GM08714 (cell line): Measurements from ENCODE around the gene NGEF.

Experiments
- H3K4me3 ChIP-seq: fragments of 200-500 bp; sonication (Bioruptor generic); 2 replicates; pipeline ENCODE4 v1.5.1; 2014; ENCODE audit warnings: mild to moderate bottlenecking, low read length, inconsistent platforms
- ZNF274 ChIP-seq: IDR thresholded peaks from 2 replicates; pipeline ENCODE4 v1.6.1; 2012; ENCODE audit warnings: mild to moderate bottlenecking, low read depth, low read length

Gene NGEF

GRCh38 chr2:232982926-232983668 lies 30.0 kb downstream of the NGEF start:
- H3K4me3 ChIP-seq, result no peak overlapping the region
- TF ChIP-seq ZNF274, result no peak

GRCh38 chr2:232981767-232982360 lies 31.2 kb downstream of the NGEF start:
- no peak for TF ChIP-seq ZNF274
- H3K4me3 ChIP-seq, result no peak overlapping the region

GRCh38 chr2:232981356-232981755 lies 31.7 kb downstream of the NGEF start:
- H3K4me3 ChIP-seq, result no peak overlapping the region
- TF ChIP-seq ZNF274, result no peak

GRCh38 chr2:232980683-232981082 lies 32.4 kb downstream of the NGEF start:
- H3K4me3 ChIP-seq, result no peak overlapping the region
- TF ChIP-seq ZNF274, result no peak

GRCh38 chr2:232979871-232980461 lies 33.1 kb downstream of the NGEF start:
- no peak for TF ChIP-seq ZNF274
- H3K4me3 ChIP-seq, result no peak overlapping the region

- no peak overlapping the region for H3K4me3 ChIP-seq
- no peak for TF ChIP-seq ZNF274
Measured at GRCh38 chr2:232977438-232977971, 35.6 kb downstream of the NGEF start.

GRCh38 chr2:232976666-232977437 lies 36.2 kb downstream of the NGEF start:
- no peak for TF ChIP-seq ZNF274
- no peak overlapping the region for H3K4me3 ChIP-seq

- no peak for TF ChIP-seq ZNF274
- no peak overlapping the region for H3K4me3 ChIP-seq
Measured at GRCh38 chr2:232976176-232976575, 36.9 kb downstream of the NGEF start.

- TF ChIP-seq ZNF274, result no peak
- H3K4me3 ChIP-seq, result no peak overlapping the region
Measured at GRCh38 chr2:232974396-232974795, 38.7 kb downstream of the NGEF start.

GRCh38 chr2:232973796-232974195 lies 39.3 kb downstream of the NGEF start:
- no peak overlapping the region for H3K4me3 ChIP-seq
- TF ChIP-seq ZNF274, result no peak

GRCh38 chr2:232973011-232973735 lies 39.9 kb downstream of the NGEF start:
- no peak overlapping the region for H3K4me3 ChIP-seq

GRCh38 chr2:232971744-232972143 lies 41.3 kb downstream of the NGEF start:
- H3K4me3 ChIP-seq, result no peak overlapping the region
- TF ChIP-seq ZNF274, result no peak

More at GRCh38 chr2:232973011-232973735, 39.9 kb downstream of the NGEF start:
- TF ChIP-seq ZNF274, result no peak

GRCh38 chr2:232970051-232970450 lies 43.0 kb downstream of the NGEF start:
- no peak overlapping the region for H3K4me3 ChIP-seq
- no peak for TF ChIP-seq ZNF274

- H3K4me3 ChIP-seq, result no peak overlapping the region
- TF ChIP-seq ZNF274, result no peak
Measured at GRCh38 chr2:232967474-232967873, 45.6 kb downstream of the NGEF start.
